ENCODE results near the gene DOCK11. TPM values are rescaled to one million over a fixed set of nuclear protein-coding genes. Genes with fewer than 3 reads are reported as not detected.

DOCK11 gene
- total RNA-seq, 1 donor from 2014 or later = 3.3 TPM

GRCh38 chrX:118498351-118498750 is 2.7 kb downstream of the DOCK11 start:
- no peak for ATAC-seq
- DNase-seq = no peak
- intact Hi-C loops (cut with micrococcal nuclease) = no loop called here

DNA sequence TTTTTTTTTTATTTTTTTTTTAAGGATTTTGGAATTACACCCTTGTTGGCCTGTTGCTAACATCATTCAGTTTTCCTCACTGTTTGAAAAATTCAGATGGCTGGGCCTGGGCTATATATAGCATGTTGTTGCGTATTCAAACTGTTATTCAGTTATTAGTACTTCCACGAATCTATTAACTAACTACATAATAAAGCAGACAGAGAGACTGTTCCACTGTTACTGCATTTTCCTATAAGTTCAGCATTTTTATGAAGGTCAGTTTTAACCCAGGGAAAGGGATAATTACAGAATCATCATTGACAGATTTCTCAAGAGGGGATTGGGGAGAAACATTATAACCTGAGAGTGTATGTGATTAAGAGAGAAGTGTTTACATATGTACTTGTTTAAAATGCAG is 3.1 kb downstream of the DOCK11 start:
- ATAC-seq (no peak), DNase-seq (no peak)
- intact Hi-C loops (cut with micrococcal nuclease) = no loop called here

DNA sequence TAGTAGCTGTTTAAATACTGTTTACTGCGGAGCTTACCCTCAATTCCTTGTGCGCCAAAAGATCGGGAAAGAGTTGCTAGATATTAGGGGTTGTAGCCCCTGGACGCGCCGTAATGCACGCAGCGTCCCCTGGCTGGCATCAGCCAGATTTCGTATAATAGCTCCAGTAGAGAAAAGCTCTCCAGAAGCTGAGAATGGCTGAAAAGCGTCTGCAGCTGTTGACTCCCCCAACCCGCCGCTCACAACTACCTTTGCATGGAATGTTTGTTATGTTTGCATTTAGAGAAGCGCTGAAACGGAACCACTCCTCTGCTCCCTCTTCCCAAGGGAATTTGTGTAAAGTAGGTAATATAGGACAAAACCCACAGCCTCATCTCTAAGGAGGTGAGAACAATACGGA is 3.7 kb downstream of the DOCK11 start:
- intact Hi-C loops (cut with micrococcal nuclease) = no loop called here
- no peak for DNase-seq
- no peak for ATAC-seq

- intact Hi-C loops (cut with micrococcal nuclease) = no loop called here
- no peak for DNase-seq
- ATAC-seq = no peak
Measured at GRCh38 chrX:118502161-118502789, 6.7 kb downstream of the DOCK11 start.

DNA sequence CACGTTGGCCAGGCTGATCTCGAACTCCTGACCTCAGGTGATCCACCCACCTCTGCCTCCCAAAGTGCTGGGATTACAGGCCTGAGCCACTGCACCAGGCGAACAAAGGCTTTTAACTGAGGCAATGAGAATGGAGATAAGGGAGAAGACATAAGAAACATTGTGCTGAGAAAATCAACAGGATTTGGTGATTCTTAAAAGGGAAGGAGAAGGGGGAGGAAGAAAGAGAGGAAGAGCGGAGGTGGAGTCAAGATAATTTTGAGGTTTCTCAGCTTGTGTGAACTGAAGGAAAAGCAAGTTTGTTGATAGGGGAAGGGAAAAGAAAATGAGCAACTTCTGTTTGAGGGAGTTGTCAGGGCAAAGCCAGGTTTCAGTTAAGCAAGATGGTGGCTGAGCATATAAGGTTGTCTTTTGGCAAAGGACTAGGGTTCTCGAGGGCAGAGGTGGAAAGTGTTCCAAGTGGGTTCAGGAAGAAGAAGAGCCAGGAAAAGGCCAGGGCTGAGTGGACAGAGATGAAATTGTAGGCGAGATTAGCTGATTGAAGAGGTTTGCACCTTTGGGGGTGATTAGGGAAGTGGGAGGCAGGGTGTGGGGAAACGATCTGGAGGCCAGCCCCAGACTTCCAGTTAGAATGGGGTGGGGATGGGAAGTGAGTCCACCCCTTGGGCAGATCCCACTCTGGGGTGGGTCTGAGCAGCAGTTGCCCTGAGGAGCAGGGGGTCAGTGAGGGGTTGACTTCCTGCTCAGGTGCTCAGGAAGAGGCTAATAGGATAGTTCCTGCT is 7.8 kb downstream of the DOCK11 start:
- DNase-seq = no peak
- ATAC-seq = no peak
- intact Hi-C loops (cut with micrococcal nuclease) = no loop called here

DNA sequence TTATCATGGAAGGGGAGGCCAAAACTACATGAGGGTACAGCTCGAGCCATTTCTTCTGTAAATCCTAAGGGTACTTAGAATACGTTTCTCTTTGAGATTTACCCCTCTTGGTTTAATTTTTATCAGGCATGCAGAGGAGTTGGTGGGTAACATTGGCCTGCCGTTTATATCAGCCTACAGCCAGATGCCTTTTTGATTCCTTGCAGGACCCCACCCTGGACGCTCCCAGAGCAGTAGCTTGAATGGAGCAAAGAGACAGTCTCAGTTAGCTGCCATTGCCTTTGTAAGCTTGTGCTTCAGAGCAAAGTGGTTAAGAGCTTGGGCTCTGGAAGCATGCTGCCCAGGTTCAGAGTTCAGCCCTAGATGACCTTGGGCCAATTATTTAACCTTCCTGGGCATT is 9.0 kb downstream of the DOCK11 start:
- intact Hi-C loops (cut with micrococcal nuclease) = no loop called here
- no peak for ATAC-seq
- DNase-seq = no peak

- ATAC-seq (no peak), DNase-seq (no peak)
- intact Hi-C loops (cut with micrococcal nuclease) = no loop called here
Measured at GRCh38 chrX:118506805-118507480, 11.3 kb downstream of the DOCK11 start.

GRCh38 chrX:118507766-118508165 is 12.2 kb downstream of the DOCK11 start:
- ATAC-seq = no peak
- intact Hi-C loops (cut with micrococcal nuclease) = no loop called here
- no peak for DNase-seq

- DNase-seq (no peak), ATAC-seq (no peak)
- intact Hi-C loops (cut with micrococcal nuclease) = no loop called here
Measured at GRCh38 chrX:118508221-118508620, 12.6 kb downstream of the DOCK11 start.

DNA sequence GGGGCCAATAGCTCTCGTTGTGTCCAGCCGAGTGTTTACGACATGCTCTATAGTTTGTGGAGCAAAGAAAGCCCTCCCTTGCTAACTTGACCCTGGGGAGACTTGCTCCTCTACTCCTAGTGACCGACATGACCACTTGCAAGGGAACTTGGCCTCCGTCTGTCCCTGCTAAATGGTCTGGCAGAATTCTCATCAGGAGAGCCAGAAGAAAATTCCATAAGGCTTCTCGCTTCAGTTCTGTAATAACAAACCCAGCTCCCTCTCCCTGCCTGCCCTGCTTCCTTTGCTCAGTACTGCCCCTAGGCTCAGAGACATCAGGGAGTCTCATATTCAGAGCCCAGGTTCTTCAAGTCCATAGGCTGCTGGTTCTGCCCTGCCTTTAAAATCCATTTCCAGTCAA is 13.0 kb downstream of the DOCK11 start:
- DNase-seq = no peak
- intact Hi-C loops (cut with micrococcal nuclease) = no loop called here
- peak; percentile 77 for ATAC-seq

DNA sequence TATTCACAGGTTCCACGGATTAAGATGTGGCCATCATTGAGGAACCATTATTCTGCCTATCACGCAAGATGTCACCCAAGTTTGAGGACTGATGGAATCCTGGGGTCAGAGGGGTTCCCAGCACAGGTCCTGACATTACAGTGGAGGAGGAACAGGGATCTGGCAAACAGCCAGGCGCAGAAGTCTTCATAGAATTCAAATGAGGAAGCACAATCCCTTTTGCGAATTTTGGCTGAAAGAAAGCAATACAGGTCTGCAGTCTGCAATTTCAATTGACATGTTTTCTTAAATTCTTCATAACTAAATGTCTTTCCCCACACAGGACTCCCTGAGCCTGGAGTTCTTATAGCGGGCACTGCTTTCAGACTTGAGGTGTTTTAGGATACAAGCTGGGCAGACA is 14.5 kb downstream of the DOCK11 start:
- intact Hi-C loops (cut with micrococcal nuclease) = no loop called here
- ATAC-seq (no peak), DNase-seq (peak; percentile 44)

DNA sequence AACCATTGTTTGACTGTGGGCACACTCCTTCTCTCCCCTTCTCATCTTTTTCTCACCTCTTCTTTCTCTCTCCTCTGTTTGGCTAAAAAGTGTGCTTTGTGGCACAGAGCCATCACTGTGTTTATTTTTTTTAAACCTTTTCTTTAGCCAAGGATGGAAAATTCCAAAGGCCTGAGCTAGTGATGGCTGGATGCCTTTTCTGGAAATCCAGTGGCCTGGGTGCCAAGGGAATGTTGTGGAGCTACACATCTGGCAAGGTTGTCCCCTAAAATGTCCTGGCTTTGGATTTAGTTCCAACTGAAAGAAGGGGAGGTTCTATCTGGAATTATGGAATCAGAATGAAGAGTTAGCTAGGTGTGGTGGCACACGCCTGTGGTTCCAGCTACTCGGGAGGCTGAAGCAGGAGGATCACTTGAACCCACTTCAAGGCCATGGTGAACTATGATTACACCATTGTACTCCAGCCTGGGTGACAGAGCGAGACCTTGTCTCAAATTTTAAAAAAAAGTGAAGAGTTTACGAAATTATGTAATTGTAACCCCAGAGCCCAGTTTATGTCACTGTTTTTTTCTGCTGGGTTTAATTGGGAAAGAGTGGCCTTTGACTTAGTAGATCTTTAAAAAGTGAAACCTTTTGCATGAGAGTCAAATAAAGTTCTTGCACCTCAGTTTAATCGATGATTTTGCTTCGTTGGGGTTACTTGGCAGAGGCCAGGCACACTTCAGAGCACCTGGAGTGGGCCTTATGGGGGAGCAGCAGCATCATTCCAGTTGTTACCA is 17.7 kb downstream of the DOCK11 start:
- ATAC-seq (peak; percentile 58), DNase-seq (no peak)
- intact Hi-C loops (cut with micrococcal nuclease) = no loop called here

DNA sequence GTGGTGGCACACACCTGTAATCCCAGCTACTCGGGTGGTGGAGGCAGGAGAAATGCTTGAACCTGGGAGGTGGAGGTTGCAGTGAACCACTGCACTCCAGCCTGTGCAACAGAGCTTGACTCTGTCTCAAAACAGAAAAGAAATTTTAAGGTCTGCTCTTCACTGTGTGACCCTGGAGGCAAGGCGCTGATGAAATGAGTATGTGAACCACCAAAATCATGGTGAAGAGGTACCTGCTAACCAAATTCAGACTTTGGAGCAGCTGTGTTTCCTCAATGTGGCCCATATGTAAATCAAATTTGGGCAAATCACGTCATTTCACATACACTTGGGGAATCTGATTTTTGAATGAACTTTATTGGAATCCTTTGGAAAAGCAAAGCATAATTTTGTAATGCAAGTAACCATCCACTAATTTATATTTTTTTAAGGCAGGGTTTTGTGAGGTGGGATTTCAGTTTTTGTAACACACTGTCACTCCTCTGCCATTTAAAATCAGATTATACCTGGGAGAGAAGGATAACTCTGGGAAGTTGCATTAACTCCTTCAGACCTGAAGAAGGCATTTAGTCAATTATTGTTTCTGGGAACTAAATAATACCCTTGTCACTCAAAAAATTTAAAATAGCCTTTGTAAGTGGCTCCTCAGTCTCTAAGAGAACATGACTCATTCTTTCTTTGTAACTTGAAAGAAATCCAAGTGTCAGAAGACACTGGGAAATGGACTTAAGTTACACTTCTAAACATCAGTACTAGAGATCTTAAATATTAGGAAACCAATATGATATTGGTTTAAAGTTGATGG is 24.0 kb downstream of the DOCK11 start:
- ATAC-seq (peak; percentile 44), DNase-seq (no peak)
- intact Hi-C loops (cut with micrococcal nuclease) = no loop called here

GRCh38 chrX:118520216-118521206 is 24.9 kb downstream of the DOCK11 start:
- ATAC-seq = peak; percentile 66
- intact Hi-C loops (cut with micrococcal nuclease) = no loop called here
- no peak for DNase-seq

DNA sequence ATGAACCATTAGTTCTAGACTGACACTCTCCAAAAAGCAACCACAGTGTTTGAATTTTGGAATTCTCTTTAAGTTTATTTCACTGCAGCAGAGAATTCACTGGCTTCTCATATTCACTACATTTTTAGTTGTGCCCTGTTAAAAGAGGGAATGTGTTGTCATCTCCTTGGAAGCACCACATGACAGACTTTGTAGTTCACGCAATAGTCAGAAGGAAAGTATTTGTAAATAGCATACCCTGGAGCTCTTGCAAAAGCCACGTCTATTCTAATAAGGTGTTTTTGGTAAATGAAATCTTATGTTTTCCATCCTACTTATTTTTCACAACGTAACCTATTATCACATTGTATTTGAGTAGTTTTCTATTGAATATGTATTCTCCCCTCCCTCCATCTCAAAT is 25.8 kb downstream of the DOCK11 start:
- intact Hi-C loops (cut with micrococcal nuclease) = no loop called here
- ATAC-seq (peak; percentile 25), DNase-seq (no peak)

GRCh38 chrX:118522230-118522926 is 26.8 kb downstream of the DOCK11 start:
- DNase-seq (no peak), ATAC-seq (no peak)
- intact Hi-C loops (cut with micrococcal nuclease) = no loop called here

- DNase-seq = no peak
- intact Hi-C loops (cut with micrococcal nuclease) = no loop called here
- ATAC-seq = no peak
Measured at GRCh38 chrX:118523920-118524319, 28.3 kb downstream of the DOCK11 start.

Data from left ventricle myocardium superior (tissue), 1 donor.